ENCODE measurements around the gene KLHL42.
"Not testable (repeated sequence)": the region's sequence is repeated elsewhere in the genome, so short reads cannot be mapped to it uniquely, and the experiment has no call there.

Gene KLHL42

GRCh38 chr12:27779920-27780611 lies at the start of gene KLHL42, which contains the start of gene MANSC4:
KLHL42 (plus strand) TSS chr12:27780233; CDS start chr12:27780331, 98 bp downstream.
MANSC4 (minus strand) TSS chr12:27780236; CDS start chr12:27771276, 8,960 bp downstream.
- peak; percentile 29 for DNase-seq (ENCODE audit: low read depth)
- peak within 1 kb of the TSS; percentile 83 for H3K4me3 ChIP-seq (ENCODE audit: low read length)
- TF ChIP-seq, protein P1, sequence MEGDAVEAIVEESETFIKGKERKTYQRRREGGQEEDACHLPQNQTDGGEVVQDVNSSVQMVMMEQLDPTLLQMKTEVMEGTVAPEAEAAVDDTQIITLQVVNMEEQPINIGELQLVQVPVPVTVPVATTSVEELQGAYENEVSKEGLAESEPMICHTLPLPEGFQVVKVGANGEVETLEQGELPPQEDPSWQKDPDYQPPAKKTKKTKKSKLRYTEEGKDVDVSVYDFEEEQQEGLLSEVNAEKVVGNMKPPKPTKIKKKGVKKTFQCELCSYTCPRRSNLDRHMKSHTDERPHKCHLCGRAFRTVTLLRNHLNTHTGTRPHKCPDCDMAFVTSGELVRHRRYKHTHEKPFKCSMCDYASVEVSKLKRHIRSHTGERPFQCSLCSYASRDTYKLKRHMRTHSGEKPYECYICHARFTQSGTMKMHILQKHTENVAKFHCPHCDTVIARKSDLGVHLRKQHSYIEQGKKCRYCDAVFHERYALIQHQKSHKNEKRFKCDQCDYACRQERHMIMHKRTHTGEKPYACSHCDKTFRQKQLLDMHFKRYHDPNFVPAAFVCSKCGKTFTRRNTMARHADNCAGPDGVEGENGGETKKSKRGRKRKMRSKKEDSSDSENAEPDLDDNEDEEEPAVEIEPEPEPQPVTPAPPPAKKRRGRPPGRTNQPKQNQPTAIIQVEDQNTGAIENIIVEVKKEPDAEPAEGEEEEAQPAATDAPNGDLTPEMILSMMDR (conservative IDR thresholded peaks at IDR 0.05; ENCODE audit: low read depth, low read length), result peak; percentile 7

DNA sequence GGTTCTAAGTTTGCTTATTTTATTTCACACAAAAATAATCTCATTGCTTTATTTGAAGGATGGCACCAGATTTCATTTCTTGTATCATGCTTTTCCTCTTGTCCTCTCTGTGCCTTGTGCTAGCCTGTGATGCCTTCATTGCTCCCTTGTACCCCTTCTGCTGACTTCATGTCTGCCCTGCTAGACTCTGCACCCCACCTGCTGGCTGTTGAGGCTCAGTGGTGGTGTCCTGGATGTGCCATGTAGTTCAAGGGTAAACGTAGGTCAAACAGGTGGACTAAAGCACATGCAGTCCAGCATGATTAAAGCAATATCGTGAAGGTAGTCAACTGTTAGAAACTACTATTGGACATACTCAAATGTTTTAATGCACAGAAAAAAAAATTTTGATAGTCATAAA lies 47.8 kb upstream of the KLHL42 start:
- no peak for DNase-seq (ENCODE audit: low read depth)
- TF ChIP-seq, protein P1 (conservative IDR thresholded peaks at IDR 0.05; ENCODE audit: low read depth, low read length), result peak; percentile 40
- H3K4me3 ChIP-seq (ENCODE audit: low read length), result no peak overlapping the region

GRCh38 chr12:27733052-27733656 lies 46.9 kb upstream of the KLHL42 start:
- DNase-seq (ENCODE audit: low read depth), result no peak
- TF ChIP-seq, protein P1 (conservative IDR thresholded peaks at IDR 0.05; ENCODE audit: low read depth, low read length), result peak; percentile 93
- no peak overlapping the region for H3K4me3 ChIP-seq (ENCODE audit: low read length)

DNA sequence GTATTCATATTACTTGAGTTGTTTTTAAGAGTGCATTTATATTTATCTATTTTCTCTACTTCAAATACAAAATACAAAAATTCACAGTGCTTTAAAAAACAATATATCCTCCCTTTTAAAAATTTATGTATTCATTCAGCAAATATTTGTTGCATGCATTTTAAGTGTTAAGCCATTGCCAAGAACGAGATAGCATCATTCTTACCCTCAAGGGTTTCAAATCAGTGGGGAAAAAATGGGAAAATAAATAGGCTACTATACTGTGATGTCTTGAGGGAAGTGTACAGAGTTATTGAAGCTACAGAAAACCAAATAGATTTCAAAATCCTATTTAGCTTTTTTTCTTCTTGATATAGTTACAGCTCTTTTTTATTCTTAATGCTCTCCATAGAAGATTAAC lies 46.2 kb upstream of the KLHL42 start:
- TF ChIP-seq, protein P1 (conservative IDR thresholded peaks at IDR 0.05; ENCODE audit: low read depth, low read length), result no peak
- H3K4me3 ChIP-seq (ENCODE audit: low read length), result no peak overlapping the region
- DNase-seq (ENCODE audit: low read depth), result no peak

DNA sequence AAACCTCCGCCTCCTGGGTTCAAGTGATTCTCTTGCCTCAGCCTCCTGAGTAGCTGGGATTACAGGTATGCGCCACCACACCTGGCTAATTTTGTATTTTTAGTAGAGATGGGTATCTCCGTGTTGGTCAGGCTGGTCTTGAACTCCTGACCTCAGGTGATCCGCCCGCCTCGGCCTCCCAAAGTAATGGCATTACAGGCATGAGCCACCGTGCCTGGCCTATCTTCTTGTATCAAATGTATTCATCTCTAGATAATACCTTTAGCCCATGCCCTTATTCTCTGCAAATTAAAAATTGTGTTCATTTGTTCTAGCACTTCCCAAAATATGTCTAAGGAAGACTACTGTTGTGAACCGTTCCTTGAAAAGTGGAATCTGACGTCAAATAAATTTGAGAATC lies 45.7 kb upstream of the KLHL42 start:
- not testable (repeated sequence) for DNase-seq (ENCODE audit: low read depth); H3K4me3 ChIP-seq (ENCODE audit: low read length)

- no peak overlapping the region for H3K4me3 ChIP-seq (ENCODE audit: low read length)
- no peak for DNase-seq (ENCODE audit: low read depth)
- TF ChIP-seq, protein P1 (conservative IDR thresholded peaks at IDR 0.05; ENCODE audit: low read depth, low read length), result no peak
These were observed 36.4 kb upstream of the KLHL42 start for GRCh38 chr12:27743601-27744000.

DNA sequence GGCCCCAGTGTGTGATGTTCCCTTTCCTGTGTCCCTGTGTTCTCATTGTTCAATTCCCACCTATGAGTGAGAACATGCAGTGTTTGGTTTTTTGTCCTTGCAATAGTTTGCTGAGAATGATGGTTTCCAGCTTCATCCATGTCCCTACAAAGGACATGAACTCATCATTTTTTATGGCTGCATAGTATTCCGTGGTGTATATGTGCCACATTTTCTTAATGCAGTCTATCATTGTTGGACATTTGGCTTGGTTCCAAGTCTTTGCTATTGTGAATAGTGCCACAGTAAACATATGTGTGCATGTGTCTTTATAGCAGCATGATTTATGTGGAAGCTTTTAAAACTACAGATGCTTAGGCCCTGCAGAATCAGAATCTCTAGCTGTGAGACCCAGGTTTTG lies 34.3 kb upstream of the KLHL42 start:
- not testable (repeated sequence) for H3K4me3 ChIP-seq (ENCODE audit: low read length); DNase-seq (ENCODE audit: low read depth)

- TF ChIP-seq, protein P1 (conservative IDR thresholded peaks at IDR 0.05; ENCODE audit: low read depth, low read length), result no peak
- no peak overlapping the region for H3K4me3 ChIP-seq (ENCODE audit: low read length)
These were observed 32.8 kb upstream of the KLHL42 start for GRCh38 chr12:27747111-27747820.

More at GRCh38 chr12:27747111-27747820, 32.8 kb upstream of the KLHL42 start:
- DNase-seq (ENCODE audit: low read depth), result peak; percentile 9

All from retinal pigment epithelial cell (primary cell).